Transverse colon (tissue), 4 donors: ENCODE results near the gene CARS2.

Experiments used
- EP300 ChIP-seq: sonication (generic); formaldehyde crosslinking; IDR thresholded peaks from one replicate; pipeline ENCODE4 v1.6.1; 2017; ENCODE audit warnings: antibody characterized with exemption, low read depth
- POLR2A ChIP-seq: fragments of 450-650 bp; IDR thresholded peaks from one replicate; pipeline ENCODE4 v1.6.1; 2016; ENCODE audit warnings: antibody characterized with exemption, mild to moderate bottlenecking, moderate library complexity
- POLR2AphosphoS5 ChIP-seq, 3 donors: sonication (generic); formaldehyde crosslinking; IDR thresholded peaks; one replicate each; pipeline ENCODE4 v1.6.1; 2016; ENCODE audit warnings: antibody characterized with exemption in 3 of 3
- TF ChIP-seq, protein P1 (sequence below), 5 experiments: fragments of 200-600 bp in 3 of 5; fragments of 450-650 bp in 2 of 5; sonication (generic) in 3 of 5; IDR thresholded peaks; 1 replicate in 2 of 5; 2 replicates in 3 of 5; pipeline ENCODE4 v1.5.1; 2016 to 2017; ENCODE audit warnings: antibody characterized with exemption in 5 of 5, inconsistent platforms in 3 of 5, mild to moderate bottlenecking in 2 of 5, moderate library complexity in 1 of 5

GRCh38 chr13:110666255-110666533, 39.7 kb downstream of the CARS2 start:
- TF ChIP-seq, protein P1, sequence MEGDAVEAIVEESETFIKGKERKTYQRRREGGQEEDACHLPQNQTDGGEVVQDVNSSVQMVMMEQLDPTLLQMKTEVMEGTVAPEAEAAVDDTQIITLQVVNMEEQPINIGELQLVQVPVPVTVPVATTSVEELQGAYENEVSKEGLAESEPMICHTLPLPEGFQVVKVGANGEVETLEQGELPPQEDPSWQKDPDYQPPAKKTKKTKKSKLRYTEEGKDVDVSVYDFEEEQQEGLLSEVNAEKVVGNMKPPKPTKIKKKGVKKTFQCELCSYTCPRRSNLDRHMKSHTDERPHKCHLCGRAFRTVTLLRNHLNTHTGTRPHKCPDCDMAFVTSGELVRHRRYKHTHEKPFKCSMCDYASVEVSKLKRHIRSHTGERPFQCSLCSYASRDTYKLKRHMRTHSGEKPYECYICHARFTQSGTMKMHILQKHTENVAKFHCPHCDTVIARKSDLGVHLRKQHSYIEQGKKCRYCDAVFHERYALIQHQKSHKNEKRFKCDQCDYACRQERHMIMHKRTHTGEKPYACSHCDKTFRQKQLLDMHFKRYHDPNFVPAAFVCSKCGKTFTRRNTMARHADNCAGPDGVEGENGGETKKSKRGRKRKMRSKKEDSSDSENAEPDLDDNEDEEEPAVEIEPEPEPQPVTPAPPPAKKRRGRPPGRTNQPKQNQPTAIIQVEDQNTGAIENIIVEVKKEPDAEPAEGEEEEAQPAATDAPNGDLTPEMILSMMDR (IDR thresholded peaks at IDR 0.05), result no peak
- TF ChIP-seq POLR2AphosphoS5 (IDR thresholded peaks at IDR 0.05) (no peak), EP300 (no peak), POLR2A (no peak)
